AG08396 (cell line): ENCODE measurements around the gene RAC3.

Experiments used
- DNase-seq: peaks from one replicate; pipeline ENCODE4 v3.0.0; 2012; ENCODE audit warnings: low spot score, mixed read lengths

RAC3 gene

DNA sequence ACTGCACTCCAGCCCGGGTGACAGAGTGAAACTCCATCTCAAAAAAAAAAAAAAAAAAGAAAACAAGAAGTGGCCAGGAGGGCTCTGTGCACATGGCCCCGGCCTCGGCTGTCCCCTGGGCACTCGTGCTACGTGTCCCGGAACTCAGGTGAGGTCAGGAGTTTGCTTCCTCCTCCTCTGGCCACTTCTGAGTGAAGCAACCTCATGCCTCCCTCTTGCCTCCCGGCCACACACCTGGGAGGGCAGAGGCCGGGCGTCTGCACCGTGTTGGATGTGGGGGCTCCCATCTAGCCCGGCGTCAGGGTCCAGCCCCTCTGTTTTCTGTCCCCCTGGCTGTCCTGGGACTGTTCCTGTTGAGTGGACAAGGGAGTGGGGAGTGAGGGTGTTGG, 31.9 kb upstream of the RAC3 start:
- no peak for DNase-seq

DNA sequence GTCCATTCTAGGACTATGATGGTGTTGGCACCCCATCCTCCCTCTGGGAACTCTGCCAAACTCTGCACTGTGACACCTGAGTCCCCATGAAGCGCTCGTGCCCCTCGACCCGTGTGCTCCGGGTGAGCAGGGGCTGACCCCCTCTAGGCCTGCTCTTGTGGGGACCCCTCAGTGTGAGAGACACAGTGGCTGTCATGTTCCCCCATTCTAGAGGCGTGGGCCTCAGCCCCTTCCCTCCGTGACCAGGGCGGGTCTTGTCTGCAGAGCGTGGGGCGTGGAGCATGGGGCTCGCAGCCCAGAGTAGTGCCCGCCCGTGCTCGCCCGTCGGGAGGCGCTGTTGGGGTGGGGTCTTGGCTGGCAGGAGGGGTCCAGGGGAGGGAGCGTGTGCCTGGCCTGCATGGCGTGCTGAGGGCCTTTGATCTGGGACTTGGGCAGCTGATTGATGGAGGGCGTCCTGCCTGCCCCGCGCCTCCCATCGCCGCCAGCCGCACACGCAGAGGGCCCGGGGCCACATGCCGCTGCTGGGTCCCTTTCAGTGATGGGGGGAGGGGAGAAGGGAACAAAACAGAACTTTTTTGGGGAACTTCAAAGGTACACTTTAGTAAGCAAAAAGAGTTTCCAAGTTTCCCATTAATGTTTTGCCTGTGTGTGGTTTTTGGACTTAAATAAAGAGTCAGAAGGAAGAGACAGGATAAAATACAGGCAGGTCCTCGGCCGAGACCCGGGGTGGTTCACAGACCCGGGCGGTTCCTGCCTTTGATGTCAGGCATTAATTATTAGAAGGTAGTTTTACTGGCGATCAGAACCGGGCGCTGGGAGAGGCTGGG, 31.3 kb upstream of the RAC3 start:
- DNase-seq = no peak

DNA sequence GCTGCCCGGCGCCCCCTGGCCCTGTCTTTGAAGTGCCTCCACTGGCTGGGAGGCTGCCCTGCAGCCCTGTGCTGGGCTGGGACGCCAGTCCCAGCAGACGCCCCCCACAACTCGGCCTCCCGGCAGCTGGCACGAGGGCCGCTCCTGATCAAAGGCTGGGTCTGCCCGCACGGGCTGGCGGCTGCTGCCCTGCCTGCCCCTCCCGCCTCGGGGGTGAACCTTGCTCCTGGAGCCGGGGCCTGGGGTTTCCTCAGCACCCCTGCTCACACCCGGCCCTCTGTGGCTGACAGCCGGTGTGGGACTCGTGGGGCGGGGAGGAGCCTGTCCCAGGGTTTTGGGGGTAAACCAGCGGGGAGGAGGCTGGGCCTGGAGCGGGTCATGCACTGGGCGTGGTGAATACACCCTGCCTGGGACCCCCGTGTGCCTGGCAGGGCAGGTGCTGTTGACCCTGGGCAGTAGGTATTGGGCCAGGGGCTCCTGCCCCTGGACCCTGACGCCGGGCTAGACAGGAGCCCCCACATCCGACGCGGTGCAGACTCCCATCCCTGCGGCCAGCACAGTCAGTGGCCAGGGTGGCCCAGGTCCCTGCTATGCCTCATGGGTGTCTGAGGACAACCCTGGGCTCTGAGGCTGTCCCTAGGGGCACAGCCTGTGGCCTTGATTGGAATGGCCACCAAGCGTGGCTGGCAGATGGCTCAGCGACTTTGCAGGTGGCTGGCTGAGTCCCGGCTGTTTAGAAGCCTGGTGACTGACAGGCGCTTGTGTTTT, 30.5 kb upstream of the RAC3 start:
- no peak for DNase-seq

DNA sequence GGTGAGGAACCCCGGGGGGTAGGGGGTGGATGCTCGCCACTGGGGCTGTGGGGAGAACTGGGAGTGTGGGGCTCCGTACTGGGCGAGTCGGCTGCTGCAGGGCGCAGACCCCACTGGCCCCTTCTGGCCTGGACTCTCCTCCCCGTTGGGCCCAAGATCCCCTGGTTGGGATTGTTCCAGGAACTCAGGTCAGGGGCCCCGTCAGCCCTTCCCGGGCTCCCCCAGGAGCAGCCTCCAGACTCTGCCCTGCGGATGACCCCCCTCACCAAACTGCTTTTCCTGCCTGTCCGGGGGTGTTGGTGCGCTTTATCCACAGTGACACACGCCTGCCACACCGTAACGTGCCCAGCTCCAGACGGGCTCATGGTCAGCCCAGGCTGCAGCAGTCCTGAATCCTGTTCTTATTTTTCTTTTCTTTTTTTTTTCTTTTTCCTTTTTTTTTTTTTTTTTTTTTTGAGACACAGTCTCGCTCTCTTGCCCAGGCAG, 29.9 kb upstream of the RAC3 start:
- DNase-seq = no peak

- DNase-seq = peak; percentile 97
Observed at GRCh38 chr17:82003411-82004381, 27.8 kb upstream of the RAC3 start.

DNA sequence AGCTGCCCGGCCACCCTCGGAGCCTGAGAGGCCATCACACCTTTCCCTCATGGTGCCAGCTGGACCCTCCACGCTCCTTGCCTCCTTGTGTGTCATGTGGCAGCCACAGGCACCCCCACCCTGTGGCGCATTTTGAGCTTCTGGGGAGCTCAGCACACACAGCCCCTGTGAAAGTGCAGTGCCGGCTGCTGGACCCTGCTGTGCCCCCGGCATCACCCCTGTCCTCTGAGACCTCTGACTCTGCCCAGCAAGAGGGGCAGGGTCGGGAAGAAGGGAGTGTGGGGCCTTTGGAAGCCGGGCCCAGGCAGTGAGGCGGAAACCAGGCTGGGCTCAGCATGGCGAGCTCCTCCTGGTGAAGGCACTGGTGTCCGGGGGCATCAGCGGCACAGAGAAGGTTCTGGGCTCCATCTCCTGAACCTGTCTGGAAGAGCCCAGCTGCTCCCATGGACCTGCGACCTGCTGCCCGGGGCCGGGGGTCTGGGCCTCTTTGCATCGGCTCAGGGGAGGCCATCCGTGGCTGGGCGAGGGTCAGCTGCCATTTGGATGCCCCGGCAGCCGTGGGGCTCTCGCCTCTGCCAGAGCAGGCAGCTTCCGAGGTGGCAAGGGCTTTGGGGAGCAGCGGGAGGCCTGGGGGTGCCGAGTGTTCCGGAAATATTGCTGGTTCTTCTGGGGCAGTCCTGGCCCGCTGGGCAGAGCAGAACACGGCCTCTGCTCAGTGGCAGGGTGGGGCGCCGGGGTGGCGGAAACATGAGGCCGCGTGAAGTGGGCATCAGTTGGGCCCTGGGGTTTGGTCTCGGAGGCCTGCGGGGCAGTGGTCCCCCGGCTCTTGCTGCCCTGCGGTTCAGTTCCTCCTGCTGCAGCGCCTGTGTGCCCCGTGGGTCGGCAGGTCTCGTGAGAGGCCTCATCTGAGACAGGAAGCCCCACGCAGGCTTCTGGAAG, 26.7 kb upstream of the RAC3 start:
- no peak for DNase-seq

- no peak for DNase-seq
Observed at GRCh38 chr17:82005701-82006348, 25.7 kb upstream of the RAC3 start.

- DNase-seq = peak; percentile 76
Observed at GRCh38 chr17:82006468-82007227, 24.8 kb upstream of the RAC3 start.

DNA sequence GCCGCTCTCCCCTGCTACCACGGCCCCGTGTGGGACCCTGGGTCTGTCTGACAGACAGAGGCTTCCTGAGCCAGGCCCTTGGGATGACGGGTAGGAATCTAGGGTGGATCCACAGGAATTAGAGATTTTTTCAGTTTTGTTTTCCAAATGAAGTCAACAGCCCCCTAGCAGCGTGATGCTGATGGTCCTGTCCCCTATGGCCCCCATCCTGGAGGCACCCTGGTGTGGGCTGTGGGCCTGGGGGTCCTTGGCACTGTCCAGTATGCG, 24.3 kb upstream of the RAC3 start:
- DNase-seq = no peak

- no peak for DNase-seq
Observed at GRCh38 chr17:82007495-82008257, 23.8 kb upstream of the RAC3 start.

- DNase-seq = no peak
Observed at GRCh38 chr17:82008258-82008940, 23.1 kb upstream of the RAC3 start.

DNA sequence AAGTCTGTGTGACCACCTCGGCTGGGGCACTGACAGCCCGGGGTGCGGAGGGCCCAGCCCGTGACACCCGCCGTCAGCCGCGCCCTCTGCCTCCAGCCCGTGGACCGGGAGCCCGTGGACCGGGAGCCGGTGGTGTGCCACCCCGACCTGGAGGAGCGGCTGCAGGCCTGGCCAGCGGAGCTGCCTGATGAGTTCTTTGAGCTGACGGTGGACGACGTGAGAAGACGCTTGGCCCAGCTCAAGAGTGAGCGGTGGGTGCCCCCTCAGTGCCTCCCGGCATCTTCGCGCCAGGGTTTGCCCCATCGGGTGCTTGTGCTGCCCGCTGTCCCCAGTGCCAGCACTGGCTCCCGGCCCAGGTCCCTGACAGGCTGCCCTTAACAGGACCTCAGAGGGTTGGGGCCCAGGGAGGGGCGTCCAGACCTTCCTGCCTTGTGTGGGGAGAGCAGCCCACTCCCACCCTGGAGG, 22.5 kb upstream of the RAC3 start:
- no peak for DNase-seq

DNA sequence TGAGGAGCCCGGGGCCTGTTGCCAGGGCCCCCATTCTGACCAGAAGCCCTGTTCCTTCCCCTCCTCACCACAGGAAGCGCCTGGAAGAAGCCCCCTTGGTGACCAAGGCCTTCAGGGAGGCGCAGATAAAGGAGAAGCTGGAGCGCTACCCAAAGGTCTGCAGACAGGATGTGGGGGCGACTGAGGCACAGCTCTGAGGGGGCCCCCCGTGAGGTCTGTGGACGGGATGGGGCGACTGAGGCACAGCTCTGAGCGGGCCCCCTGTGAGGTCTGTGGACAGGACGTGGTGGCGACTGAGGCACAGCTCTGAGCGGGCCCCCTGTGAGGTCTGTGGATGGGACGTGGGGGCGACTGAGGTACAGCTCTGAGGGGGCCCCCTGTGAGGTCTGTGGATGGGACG, 22.1 kb upstream of the RAC3 start:
- DNase-seq = no peak

DNA sequence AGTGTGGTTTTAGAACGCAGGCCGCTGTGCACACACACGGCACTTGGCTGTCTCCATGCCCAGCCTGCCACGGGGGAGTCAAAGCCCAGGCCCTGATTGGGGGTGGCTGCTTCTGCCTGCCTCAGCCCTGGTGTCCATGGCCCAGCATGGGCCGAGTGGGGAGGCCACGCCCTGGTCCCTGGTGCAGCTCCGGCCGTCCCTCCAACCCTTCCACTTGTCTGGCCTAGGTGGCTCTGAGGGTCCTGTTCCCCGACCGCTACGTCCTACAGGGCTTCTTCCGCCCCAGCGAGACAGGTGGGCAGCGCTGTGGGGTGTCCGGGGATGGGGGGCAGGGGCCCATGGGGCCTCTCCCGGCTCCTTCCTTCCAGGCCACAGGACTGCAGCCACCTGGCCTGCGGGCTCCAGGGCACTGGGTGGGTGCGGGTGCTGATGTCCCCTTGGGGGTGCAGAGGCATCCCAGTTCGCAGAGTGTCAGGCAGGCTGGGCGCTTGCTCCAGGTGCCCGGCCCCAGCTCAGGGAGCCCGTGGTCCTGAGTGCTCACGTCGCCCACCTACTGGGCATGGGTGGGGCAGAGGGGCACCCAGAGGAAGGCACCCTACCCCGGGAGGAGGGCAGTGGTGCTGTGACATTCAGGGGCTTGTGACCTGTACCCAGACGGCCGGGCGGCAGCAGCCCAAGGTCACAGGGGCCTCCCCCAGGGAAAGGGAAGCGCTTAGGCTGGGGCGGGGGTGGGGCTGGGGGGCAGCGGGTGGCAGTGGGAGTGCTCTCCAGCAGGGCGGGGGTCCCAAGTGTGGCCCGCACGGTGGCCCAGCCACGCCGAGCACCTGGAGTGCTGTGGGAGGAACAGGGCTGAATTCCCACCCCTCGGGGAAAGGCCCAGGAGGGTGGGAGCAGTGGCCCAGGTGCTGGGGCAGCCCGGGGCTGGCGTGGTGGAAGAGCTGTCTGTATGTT, 20.6 kb upstream of the RAC3 start:
- no peak for DNase-seq

DNA sequence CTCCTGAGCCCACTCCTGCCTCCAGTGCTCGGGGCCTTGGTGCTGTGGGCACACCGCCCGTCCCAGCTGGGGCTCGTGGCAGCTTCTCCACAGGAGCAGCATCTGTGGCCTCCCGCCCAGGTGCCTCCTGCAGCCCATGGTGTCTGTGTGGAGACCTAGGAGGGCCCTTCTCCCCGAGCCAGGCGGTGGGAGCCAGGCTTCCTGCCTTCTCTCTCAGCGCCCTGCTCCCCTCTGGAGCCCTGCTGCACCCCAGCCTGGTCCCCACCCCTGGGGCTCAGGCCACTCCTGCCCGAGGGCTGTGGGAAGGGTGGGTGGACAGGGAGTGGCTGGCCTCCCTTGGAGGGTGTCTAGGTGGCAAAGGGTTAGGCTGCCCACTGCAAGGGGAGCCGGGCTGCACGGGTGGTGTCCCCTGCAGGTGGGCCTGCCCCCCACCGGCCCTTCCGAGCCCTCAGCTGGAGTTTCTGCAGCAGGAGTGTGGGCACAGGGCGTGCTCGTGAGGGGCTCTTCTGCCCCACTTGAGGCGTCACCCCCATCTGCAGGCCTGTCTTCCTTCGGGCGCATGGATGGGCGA, 19.8 kb upstream of the RAC3 start:
- DNase-seq = no peak

DNA sequence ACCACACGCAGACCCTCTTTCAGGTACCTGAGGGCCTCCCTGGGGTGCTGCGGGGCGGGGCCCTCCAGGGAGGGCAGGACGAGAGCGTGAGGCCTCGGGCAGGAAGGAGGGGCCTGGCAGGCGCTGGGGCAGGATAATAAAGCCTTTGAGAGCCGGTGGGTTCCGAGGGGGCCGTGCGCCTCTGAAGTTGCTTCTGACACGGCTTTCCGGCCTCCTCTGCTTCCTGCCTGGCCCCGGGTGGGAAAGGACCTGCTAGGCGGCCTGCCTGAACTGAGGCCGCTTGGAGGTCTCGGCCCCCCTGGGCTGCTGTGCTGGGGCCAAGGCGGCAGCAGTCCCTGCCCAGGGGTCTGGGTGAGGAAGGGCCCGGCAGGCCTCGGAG, 19.2 kb upstream of the RAC3 start:
- DNase-seq = no peak
